ENCODE measurements around the gene HOXB4. TPM values are rescaled to one million over a fixed set of nuclear protein-coding genes. Genes with fewer than 3 reads are reported as not detected.

The HOXB4 gene
- total RNA-seq, 1 experiment from 2014 or later = 11.3 TPM

GRCh38 chr17:48613862-48614694 lies 35.9 kb upstream of the HOXB4 start:
- ChIA-PET POLR2A (interaction anchor here (0.7 to 1.9 kb wide), 3 partner anchors 12 to 396 kb away, joined by 3 to 11 read pairs (median 8); partner anchors contain the start of gene HOXB9), CTCF (interaction anchor here (0.7 to 3.4 kb wide), 8 partner anchors 9 to 588 kb away, joined by 3 to 12 read pairs (median 5); no protein-coding TSS in a partner anchor), RAD21 (ENCODE audit: low non-redundant PET in 1 of 2, low total read pairs in 2 of 2, uncharacterized antibody in 2 of 2, unreplicated experiment in 2 of 2) (interaction anchor here in 1 of 2 experiments (0.6 kb wide), 1 partner anchor 15 kb away, joined by 4 read pairs; no protein-coding TSS in a partner anchor)
- Histone ChIP-seq H3K4me2 (ENCODE audit: low read length) (peak overlapping the region; percentile 95), H4K20me1 (ENCODE audit: insufficient read depth) (no peaks in the 10 kb centered on the region), H2AFZ (ENCODE audit: low read depth, low read length, poor library complexity, severe bottlenecking) (no peak overlapping the region), H3K27ac (ENCODE audit: low read depth, low read length) (peak overlapping the region; percentile 88), H3K9me3 (ENCODE audit: control insufficient read depth in 1 of 2, insufficient read depth in 1 of 2, low read depth in 1 of 2, low read length in 2 of 2) (no peaks in the 10 kb centered on the region), H3K36me3 (ENCODE audit: control insufficient read depth in 1 of 2, insufficient read depth in 2 of 2, low read length in 2 of 2) (no peaks in the 10 kb centered on the region), H3K9ac (ENCODE audit: low read length) (peak overlapping the region; percentile 97), H3K9me2 (ENCODE audit: insufficient read depth) (no peaks in the 10 kb centered on the region), H3K27me3 (ENCODE audit: insufficient read depth, low read length) (no peaks in the 10 kb centered on the region), H3K4me3 (replicated peaks in 1 of 2; ENCODE audit: low read depth in 1 of 2, low read length in 2 of 2) (peak overlapping the region; percentile 80 to 90), H3K79me2 (ENCODE audit: insufficient read depth, low read length) (peaks cover 83% of the 10 kb centered on the region), H3K4me1 (ENCODE audit: control insufficient read depth in 1 of 2, insufficient read depth in 2 of 2, low read length in 2 of 2) (peaks cover 15 to 60% of the 10 kb centered on the region in 2 experiments; a peak in 3 of 4 replicates)
- ATAC-seq (no peak), DNase-seq (ENCODE audit: low read depth, low spot score) (no peak)
- BruUV-seq (replicated peaks) = TSS peak; percentile 22
- intact Hi-C loops (cut with micrococcal nuclease) = loop anchor here (2.0 to 10.0 kb wide), 2 partner anchors 129 to 353 kb away; no protein-coding TSS in a partner anchor
- no peak for TF ChIP-seq ATF3 (IDR thresholded peaks at IDR 0.05)
- TF ChIP-seq CBX3 (IDR thresholded peaks at IDR 0.05; ENCODE audit: low read depth) = no peak
- TF ChIP-seq ZNF274 (IDR thresholded peaks at IDR 0.05; ENCODE audit: low read depth, low read length) = no peak
- no peak for TF ChIP-seq RAD21 (IDR thresholded peaks at IDR 0.05; ENCODE audit: low read depth)
- TF ChIP-seq ELF1 (IDR thresholded peaks at IDR 0.05; ENCODE audit: borderline replicate concordance, low read depth) = no peak
- no peak for TF ChIP-seq CEBPB (IDR thresholded peaks at IDR 0.05; ENCODE audit: low read depth)
- no peak for TF ChIP-seq SRF (IDR thresholded peaks at IDR 0.05; ENCODE audit: low read depth)
- no peak for TF ChIP-seq EZH2 (IDR thresholded peaks at IDR 0.05)
- TF ChIP-seq ZBTB33 (IDR thresholded peaks at IDR 0.05; ENCODE audit: extremely low read depth, insufficient replicate concordance, low read length) = no peak
